HL-60/S4 treated with phorbol 12-myristate 13-acetate at 8.2 ng/mL for 4 days and 3 days (cell line): ENCODE data around the gene RAD51D.

Experiments used
- in situ Hi-C: fragments of 300-500 bp; cut with MboI; formaldehyde crosslinking; loops from 2 replicates; pipeline ENCODE4 v1.15.0; 2022; ENCODE audit warnings: low sequenced_read_pairs

The RAD51D gene

DNA sequence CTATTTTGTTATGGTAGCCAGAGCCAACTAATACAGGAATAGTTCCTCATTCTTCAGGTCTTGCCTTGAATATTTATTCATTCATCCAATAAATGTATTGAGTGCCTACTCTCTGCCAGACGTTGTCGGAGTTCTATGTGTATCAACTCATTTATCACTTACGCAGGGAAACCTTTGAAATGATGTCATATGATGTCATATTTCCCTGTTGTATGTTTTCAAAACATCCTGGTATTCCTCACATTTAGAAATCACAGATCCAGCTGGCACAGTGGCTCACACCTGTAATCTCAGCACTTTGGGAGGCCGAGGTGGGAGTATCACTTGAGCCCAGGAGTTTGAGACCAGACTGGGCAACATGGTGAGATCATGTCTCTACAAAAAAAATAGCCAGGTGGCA, 25.2 kb upstream of the RAD51D start:
- in situ Hi-C loops = no loop called here

GRCh38 chr17:35142467-35142796, 22.8 kb upstream of the RAD51D start:
- in situ Hi-C loops = no loop called here

- in situ Hi-C loops = no loop called here
Observed at GRCh38 chr17:35141681-35142466, 22.2 kb upstream of the RAD51D start, which contains the start of gene NLE1. TSS of gene NLE1 (minus strand) at chr17:35142303. CDS start at chr17:35142275, 28 bp downstream.

- in situ Hi-C loops = no loop called here
Observed at GRCh38 chr17:35138218-35138617, 18.6 kb upstream of the RAD51D start.

- in situ Hi-C loops = no loop called here
Observed at GRCh38 chr17:35135322-35135721, 15.7 kb upstream of the RAD51D start.

DNA sequence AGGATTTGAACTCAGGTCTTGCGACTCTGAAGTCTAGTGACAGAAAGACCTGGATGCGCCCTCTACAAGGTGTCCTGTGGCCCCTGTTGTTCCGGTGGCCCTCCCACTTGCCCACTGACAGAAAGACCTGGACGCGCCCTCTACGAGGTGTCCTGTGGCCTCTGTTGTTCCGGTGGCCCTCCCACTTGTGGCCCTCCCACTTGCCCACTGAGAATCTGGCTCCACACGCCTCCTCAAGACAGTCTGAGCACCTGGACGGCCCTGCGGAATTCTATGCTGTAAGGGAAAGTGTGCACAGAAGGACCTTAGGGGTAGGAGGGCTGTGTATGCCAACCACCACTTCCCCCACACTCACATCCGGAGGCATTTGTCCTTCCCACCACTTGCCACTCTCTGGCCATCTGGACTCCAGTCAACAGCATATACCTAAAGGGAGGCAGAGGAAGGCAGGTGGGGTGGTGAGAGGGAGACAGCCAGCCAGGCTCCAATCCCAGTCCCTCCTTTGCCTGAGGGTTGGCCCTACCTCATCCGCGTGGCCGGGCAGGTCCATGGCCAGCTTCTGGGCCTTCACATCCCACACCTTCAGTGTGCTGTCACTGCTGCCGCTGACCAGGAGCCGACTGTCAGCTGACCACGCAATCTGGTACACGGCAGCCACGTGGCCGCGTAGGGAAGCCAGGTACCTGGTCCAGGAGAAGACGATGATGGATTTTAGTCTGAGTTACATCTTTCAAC, 13.3 kb upstream of the RAD51D start:
- in situ Hi-C loops = no loop called here

- in situ Hi-C loops = no loop called here
Observed at GRCh38 chr17:35132099-35132498, 12.4 kb upstream of the RAD51D start.

DNA sequence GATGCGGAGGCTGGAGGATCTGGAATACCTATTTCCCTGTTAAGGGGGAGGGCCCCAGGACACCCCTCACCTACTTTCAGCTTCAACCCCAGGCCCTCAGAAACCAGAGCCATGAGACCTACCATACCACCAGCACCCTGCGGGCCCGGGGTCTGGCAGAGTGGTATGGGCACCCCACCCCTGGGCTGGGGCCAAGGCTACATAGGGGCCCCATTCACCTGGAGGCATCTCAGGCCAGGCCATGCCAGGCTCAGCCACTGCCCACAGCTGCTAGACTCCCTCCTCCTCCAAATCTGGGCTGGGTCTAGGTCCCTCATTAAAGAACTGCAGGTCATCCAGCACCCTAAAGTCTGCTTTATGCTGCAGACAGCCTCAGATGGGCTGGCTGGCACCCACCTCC, 10.7 kb upstream of the RAD51D start:
- in situ Hi-C loops = no loop called here

DNA sequence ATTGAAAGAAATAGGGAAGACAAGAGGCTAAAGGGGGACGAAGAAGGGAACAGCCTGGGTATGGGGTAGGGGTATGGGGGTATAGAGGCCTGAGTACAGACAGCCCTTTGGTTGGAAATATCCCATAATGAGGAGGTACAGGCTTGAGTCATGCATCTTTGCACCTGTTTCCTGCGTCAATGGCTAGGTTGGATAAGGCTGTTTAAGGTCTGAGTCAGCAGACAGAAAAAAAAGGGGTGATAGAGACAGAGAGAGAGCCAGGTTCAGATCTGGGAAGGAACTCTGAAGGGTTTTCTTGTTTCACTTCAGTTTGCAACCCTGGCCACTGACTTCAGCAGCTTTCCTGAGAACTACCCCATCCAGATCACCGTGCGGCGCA, 10.3 kb upstream of the RAD51D start:
- in situ Hi-C loops = no loop called here

DNA sequence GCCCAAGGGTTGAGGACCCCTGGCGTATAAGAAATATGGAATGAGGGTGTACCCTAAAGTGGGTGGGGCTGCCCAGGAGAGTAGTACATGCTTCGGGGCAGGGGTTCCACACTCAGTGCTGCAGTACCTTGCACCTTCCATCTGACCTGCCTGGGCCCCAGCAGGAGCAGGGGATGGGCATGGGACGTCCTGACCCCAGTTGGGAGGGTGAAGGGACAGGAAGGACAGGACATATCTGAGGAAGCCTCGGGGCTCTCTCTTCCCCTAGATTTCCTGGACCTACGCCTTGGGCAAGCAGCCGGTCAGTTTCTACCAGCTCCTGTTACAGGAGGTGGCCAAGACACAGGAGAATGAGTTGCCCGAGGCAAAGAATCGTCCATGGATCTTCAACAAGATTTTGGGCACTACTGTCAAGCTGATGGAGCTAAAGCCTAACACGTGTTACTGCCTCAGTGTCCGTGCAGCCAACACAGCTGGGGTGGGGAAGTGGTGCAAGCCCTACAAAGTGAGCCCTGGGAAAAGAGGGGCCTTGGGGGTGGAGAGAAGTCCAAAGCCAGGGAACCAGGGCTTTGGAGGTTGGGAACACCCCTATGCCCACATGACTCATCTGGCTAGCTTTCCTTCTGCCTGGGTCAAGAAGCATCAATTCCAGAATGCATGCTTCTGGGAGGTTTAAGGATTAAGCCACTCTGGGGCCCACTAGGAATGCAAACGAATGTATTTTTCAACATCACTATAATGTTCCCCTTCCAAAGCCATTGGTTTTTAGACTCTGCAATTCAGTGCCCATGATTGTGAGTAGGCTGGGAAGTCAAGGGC, 9.7 kb upstream of the RAD51D start:
- in situ Hi-C loops = no loop called here

GRCh38 chr17:35127751-35128514, 8.3 kb upstream of the RAD51D start:
- in situ Hi-C loops = no loop called here

DNA sequence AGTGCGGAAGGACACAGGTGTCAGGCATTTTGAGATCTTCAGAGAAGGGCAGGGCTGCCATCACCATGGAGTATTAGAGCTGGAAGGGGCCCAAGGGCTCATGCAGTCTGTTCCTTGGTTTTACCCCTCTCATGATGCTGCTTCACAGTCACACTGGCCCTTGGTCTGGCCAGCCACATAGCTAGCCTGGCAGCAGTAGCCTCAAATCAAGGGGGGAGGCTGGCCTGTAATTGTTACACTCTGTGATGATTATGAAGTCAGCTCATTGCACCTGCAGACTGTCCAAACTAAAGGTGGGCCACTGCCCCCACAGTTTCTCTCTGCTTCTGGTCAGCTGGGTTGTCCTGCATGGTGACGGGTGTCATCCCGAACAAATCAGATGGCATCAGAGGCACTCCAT, 1.7 kb upstream of the RAD51D start, which contains the start of gene FNDC8:
FNDC8 (plus strand) TSS at position 301 of the 400 bp plus-strand sequence; CDS start at position 380, 79 bp downstream.
- in situ Hi-C loops = loop anchor here (5.0 to 25.0 kb wide), 3 partner anchors 124 to 709 kb away; no protein-coding TSS in a partner anchor

DNA sequence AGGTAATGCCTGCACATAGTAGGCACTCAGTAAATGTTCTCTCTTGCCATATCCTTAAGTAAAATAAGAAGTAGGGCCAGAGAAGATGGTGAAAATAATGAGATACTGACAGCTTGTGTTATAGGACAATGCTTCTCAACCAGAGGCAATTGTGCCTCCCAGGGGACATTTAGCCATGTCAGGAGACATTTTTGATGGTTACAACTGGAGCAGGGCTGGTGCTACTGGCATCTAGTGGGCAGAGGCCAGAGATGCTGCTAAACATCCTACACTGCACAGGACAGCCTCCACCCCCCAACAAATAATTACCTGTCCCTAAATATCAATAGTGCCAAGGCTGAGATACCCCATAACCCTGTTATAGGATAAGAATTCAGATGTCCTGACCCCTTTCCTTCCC, 1.7 kb downstream of the RAD51D start:
- in situ Hi-C loops = loop anchor here (25.0 kb wide), 2 partner anchors 581 to 706 kb away; no protein-coding TSS in a partner anchor

GRCh38 chr17:35116845-35117244, 2.8 kb downstream of the RAD51D start:
- in situ Hi-C loops = loop anchor here (25.0 kb wide), 2 partner anchors 580 to 705 kb away; no protein-coding TSS in a partner anchor

- in situ Hi-C loops = loop anchor here (25.0 kb wide), 2 partner anchors 573 to 698 kb away; no protein-coding TSS in a partner anchor
Observed at GRCh38 chr17:35110791-35111190, 8.9 kb downstream of the RAD51D start.

GRCh38 chr17:35104844-35105450, 14.7 kb downstream of the RAD51D start:
- in situ Hi-C loops = loop anchor here (25.0 kb wide), 2 partner anchors 568 to 693 kb away; no protein-coding TSS in a partner anchor

GRCh38 chr17:35103271-35103670, 16.4 kb downstream of the RAD51D start:
- in situ Hi-C loops = loop anchor here (25.0 kb wide), 2 partner anchors 566 to 691 kb away; no protein-coding TSS in a partner anchor

DNA sequence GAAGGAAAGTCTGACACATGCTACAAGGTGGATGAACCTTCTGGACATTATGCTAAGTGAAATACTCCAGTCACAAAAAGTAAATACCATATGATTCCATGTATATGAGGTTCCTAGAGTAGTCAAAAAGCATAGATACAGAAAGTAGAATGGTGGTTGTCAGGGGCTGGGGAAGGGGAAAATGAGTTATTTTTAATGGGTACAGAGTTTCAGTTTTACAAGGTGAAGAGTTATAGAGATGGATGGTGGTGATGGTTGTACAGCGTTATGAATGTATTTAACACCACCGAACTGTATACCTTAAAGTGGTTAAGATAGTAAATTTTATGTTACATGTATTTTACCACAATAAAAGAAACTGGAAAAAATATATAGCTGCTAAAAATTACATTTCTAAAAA, 17.9 kb downstream of the RAD51D start:
- in situ Hi-C loops = loop anchor here (25.0 kb wide), 2 partner anchors 564 to 689 kb away; no protein-coding TSS in a partner anchor

DNA sequence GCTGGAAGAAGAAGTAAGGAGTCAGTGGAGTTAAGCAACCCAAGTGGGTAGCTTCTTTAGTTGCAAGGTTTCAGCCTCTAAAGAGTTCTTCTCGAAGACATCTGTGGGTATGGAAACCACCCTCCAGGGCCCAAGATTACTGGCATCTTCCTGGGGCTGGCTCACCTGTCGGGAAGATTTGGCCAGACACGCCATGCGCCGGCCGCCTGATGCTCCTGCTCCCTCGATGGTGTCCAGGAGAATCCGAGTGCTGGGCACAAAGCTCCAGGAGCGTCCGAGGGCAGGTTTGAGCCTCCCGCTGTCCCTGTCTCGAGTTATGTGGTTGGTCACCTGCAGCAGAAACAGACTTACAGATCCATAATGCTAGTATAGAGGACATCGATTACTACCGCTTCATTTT, 18.6 kb downstream of the RAD51D start:
- in situ Hi-C loops = loop anchor here (25.0 kb wide), 2 partner anchors 564 to 689 kb away; no protein-coding TSS in a partner anchor
